ENCODE results near the gene RTN4RL1. TPM values are rescaled to one million over a fixed set of nuclear protein-coding genes. Genes with fewer than 3 reads are reported as not detected.

RTN4RL1 gene
- total and polyA plus RNA-seq, 12 donors: 1.3 to 9.4 (median 6.1) TPM

DNA sequence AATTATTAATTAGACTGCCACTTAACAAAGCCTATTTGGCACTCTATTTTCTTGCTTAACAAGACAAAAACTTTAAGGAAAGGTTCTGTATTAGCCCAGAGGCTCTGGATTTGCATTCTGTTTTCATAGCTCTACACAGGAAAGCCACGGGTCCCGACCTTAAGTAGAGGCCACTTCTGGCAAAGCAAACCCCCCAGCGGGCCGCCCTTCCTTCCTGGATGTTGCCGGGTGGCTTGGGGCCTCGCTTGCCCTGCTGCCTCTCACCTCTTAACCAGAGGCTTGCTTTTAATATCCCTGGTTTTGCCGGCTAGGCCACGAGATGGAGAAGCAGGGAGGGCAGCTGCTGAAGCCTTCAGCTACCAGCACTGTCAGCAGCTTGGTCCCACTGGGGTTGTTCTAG lies 4.4 kb downstream of the RTN4RL1 start:
- no peaks in the 10 kb centered on the region for H3K27me3 ChIP-seq
- WGBS, 4 donors: 56 to 67% (median 64%) methylated on average over 8 of the region's 8 CpGs
- DNase-seq: peak in 1 of 7 donors; percentile 37
- H3K27ac ChIP-seq: no peak overlapping the region
- TF ChIP-seq POLR2A (IDR thresholded peaks at IDR 0.05) (no peak), CTCF (IDR thresholded peaks at IDR 0.05) (no peak)
- H3K4me3 ChIP-seq: no peak overlapping the region
- no peaks in the 10 kb centered on the region for H3K36me3 ChIP-seq (replicated peaks in 1 of 2)
- no peaks in the 10 kb centered on the region for H3K9me3 ChIP-seq (replicated peaks in 1 of 3)
- intact Hi-C loops (cut with DNase I): no loop called here
- peaks cover 6 to 24% of the 10 kb centered on the region in 2 donors for H3K4me1 ChIP-seq (replicated peaks in 1 of 2)

DNA sequence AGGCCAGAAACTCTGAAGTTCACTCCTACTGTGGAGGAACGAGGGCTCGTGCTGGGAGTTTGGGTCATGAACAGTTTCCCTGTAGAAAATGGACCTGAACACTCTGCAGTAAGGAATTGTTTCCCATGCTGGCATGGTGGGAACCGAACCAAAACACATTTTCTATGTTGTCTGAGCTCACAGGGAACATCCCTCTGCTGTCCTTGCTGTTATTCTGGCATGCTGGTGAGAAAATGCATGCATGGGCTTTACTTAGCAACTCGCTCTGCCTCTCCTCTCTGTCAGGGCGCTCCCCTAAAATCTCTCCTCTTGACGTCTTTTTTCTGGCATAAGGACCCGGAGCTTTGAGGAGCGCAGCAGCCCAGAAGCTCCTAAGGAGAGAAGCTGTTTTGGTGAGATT lies 5.4 kb downstream of the RTN4RL1 start:
- intact Hi-C loops (cut with DNase I): no loop called here
- H3K27me3 ChIP-seq: no peaks in the 10 kb centered on the region
- TF ChIP-seq POLR2A (IDR thresholded peaks at IDR 0.05) (no peak), CTCF (IDR thresholded peaks at IDR 0.05) (no peak)

DNA sequence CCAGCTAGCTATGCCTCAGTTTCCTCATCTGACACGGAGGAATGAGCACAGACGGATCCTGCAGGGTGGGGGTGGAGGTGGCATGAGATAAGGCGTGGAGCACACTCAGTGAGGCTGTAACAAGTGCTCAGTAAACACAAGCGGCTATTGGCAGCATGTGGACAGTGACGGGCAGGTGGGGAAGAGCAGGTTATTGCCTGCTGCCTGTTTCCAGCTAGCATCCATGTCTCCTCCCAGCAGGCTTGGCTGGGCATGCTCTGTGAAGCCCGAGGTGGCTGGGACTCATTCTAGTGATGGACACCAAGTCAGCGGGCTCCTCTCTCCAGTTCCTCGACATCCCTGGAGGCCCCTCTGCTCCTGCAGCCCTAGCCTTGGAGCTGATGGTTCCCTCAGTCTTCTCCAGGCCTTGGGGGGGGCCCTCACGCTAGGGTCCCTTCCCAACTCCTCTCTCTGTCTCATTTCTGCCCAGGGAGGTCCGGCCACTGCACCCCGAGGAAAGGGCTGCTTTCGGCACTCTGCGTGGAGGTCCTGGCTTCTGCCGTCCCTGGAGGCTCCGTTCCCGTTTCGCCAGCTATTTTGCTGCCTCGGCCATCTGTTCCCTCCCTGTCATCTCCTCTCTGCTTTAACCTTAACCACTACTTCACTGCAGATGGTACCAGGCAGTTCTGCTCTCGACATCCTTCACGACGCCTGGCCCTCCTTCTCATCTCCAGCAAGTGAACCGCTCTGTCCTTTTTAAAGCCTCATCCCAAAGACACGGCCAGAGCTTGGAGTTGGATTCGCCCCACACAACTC lies 6.2 kb downstream of the RTN4RL1 start:
- H3K27ac ChIP-seq: no peak overlapping the region
- peaks cover 4 to 13% of the 10 kb centered on the region in 2 donors for H3K4me1 ChIP-seq (replicated peaks in 1 of 2)
- no peak for DNase-seq
- H3K27me3 ChIP-seq: no peaks in the 10 kb centered on the region
- TF ChIP-seq POLR2A (IDR thresholded peaks at IDR 0.05): no peak
- no peak for TF ChIP-seq CTCF (IDR thresholded peaks at IDR 0.05)
- no peaks in the 10 kb centered on the region for H3K9me3 ChIP-seq (replicated peaks in 1 of 3)
- 83 to 91% (median 86%) methylated on average over 22 to 24 of the region's 24 CpGs for WGBS, 4 donors
- intact Hi-C loops (cut with DNase I): no loop called here
- no peak overlapping the region for H3K4me3 ChIP-seq
- H3K36me3 ChIP-seq (replicated peaks in 1 of 2): no peaks in the 10 kb centered on the region

More for the DNA sequence above, 5.4 kb downstream of the RTN4RL1 start:
- no peak overlapping the region for H3K27ac ChIP-seq
- H3K36me3 ChIP-seq (replicated peaks in 1 of 2): no peaks in the 10 kb centered on the region
- WGBS, 4 donors: 76 to 89% (median 85%) methylated on average over 8 of the region's 8 CpGs
- no peak for DNase-seq
- H3K4me1 ChIP-seq (replicated peaks in 1 of 2): peaks cover 6 to 16% of the 10 kb centered on the region in 2 donors
- H3K4me3 ChIP-seq: no peak overlapping the region
- no peaks in the 10 kb centered on the region for H3K9me3 ChIP-seq (replicated peaks in 1 of 3)

DNA sequence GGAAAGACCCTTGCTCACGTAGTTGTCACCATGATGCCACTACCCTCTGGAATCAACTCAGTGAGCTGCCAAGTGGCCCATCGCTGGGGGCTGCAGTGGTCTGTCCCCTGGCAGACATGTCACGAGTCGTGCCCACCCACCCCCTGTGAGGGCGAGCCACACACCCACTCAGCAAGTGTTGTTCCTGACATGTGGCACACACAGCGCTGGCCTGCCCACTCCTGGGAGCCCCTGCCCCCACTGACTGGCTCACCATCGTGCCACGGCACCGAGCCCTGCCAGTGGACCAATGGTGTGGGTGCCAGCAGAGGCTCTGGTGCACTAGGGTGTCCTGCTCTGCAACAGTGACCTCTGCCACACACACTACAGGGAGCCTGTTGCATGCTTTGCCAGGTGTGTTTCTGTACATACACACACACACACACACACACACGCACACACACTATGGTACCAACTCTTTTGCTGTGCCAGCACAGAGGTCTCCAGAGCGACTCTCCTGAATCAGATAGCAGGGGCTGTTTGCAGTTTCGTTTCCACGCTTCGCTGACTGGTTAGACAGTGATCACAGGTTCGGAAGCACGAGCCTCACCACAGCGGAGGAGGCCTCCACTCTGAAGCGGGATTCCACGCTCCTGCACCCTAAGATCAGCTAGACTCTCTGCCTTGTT lies 7.7 kb downstream of the RTN4RL1 start:
- H3K9me3 ChIP-seq (replicated peaks in 1 of 3): no peaks in the 10 kb centered on the region
- intact Hi-C loops (cut with DNase I): no loop called here
- H3K4me3 ChIP-seq: no peak overlapping the region
- H3K27me3 ChIP-seq: no peaks in the 10 kb centered on the region
- WGBS, 4 donors: 84 to 93% (median 89%) methylated on average over 10 to 19 of the region's 19 CpGs
- TF ChIP-seq CTCF (IDR thresholded peaks at IDR 0.05) (no peak), POLR2A (IDR thresholded peaks at IDR 0.05) (no peak)
- H3K36me3 ChIP-seq (replicated peaks in 1 of 2): no peaks in the 10 kb centered on the region
- no peak overlapping the region for H3K27ac ChIP-seq
- peaks cover 0 to 6% of the 10 kb centered on the region in 2 donors for H3K4me1 ChIP-seq (replicated peaks in 1 of 2)
- no peak for DNase-seq
